NCI-H2196 (cell line): ENCODE data around the gene ALOX12.

Experiments used
- DNase-seq: peaks from one replicate; lab custom pipeline; 2025; ENCODE audit not compliant: unreplicated experiment; lab: John Stamatoyannopoulos, UW

The ALOX12 gene

DNA sequence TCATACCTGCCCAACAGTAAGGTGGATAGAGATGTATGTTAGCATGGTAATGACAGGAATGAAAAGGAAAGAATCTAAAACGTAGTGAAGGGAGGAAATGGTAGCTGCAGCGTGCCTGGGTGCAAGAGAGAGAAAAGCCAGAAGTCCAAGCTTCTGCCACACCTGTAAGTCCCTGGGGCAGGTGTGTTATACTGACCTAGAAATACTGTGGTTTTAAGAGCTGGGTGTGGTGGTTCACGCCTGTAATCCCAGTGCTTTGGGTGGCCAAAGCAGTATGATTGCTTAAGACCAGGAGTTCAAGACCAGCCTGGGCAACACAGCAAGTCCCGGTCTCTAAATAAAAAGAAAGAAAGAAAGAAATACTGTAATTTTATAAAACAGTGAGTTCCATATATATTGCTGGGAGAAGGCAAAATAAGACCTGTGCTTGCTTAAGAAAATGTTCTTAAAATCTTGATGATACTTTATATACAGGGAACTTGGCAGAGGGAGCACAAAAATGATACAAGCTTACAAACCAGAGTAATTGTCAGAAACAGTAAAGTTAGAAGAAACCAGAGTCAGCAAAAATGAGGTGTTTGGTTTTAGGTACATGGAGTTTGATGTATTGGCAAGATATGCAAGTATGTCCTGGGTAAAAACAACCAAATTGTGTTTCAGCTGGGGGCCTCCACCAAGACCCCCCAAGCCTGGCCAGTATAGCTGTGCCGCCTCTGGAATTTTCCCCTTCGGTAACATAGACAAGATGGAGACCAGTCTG is 6.6 kb downstream of the ALOX12 start:
- DNase-seq: no peak

DNA sequence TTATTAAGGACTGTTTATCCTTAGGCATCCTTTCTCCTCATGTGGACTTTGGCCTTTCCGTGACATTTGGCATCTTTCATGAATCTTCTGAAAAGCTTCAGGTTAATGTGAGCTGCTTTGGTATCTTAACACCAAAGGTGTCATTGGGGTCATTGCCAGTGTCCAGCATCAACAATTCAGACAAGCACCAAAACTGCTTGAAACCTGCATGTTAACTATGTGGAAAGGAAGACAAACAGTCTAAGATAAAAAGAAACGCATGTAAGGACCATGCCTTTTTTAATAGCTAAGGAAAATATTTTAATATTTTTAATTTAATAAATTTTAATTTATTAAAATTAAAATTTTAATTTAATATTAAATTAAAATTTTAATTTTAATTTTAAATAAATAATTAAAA is 7.9 kb downstream of the ALOX12 start:
- DNase-seq: no peak

DNA sequence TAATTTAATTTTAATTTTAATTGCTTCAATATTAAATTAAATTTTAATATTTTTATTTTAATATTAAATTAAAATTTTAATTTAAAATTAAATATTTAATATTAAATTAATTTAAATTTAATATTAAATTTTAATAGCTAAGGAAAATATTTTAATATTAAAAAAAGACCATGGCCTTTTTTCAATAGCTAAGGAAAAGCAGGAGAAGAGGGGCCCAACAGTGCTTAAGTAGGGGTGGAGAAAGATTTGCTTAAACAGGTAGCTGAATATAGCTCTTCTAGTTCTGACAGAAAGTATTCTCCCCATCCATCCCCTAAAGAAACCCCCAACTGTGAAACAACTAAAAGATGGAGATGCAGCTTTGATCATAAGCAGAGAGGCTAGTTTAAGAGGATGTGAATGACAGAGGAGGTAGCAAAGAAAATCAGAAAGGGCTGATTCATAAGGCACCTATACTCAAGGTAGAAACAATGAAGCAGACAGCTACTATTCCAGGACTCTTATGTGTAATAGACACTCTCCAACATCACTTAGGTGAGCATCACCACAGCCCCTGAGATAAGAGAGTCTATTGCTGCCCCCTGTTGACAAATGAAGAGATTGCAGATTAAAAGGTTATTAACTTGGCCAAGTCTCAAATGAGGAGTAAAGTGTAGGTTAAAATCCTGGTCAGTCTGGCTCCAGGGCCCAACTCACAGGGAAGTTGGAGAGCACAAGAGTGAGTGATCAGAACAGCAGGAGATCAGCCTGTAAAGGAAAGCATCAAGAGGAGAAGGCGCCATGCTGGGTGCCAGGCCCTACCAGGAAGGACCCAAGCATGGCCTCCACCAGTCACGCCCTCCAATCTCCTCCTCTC is 8.8 kb downstream of the ALOX12 start:
- DNase-seq: peak; percentile 54

- no peak for DNase-seq
Observed at GRCh38 chr17:7005716-7006115, 9.9 kb downstream of the ALOX12 start.

DNA sequence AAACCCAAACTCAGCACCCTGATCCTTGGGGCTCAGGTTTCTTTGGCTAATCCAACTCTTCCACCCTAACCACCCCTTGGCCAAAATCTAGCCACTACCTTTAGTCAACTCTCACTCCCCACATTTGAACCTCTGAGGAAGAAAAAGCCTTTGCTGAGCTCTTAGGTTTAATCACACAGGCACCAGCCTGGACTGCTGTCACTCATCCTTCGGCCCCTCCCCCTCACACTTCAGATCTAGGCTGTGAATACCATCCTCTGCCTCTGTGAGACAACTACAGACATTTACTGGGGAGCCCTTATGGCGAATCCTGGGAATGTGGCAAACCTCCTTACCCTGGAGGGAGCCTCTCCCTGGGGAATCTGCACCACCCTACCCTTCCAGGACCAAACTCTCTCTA is 11.3 kb downstream of the ALOX12 start:
- no peak for DNase-seq

- DNase-seq: no peak
Observed at GRCh38 chr17:7010523-7010922, 14.7 kb downstream of the ALOX12 start.

DNA sequence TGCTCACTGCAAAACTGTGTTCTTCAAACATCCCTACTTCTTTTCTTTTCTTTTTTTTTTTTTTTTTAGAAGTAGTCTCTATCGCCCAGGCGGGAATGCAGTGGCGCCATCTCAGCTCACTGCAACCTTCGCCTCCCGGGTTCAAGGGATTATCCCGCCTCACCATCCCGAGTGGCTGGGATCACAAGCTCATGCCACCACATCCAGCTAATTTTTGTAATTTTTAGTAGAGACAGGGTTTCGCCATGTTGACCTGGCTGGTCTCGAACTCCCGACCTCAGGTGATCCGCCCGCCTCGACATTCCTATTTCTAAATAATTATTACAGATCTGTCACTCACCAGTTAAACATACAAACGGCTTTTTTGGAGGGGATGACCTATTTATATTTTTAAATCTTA is 15.6 kb downstream of the ALOX12 start:
- no peak for DNase-seq

- no peak for DNase-seq
Observed at GRCh38 chr17:7011942-7012254, 16.0 kb downstream of the ALOX12 start.

DNA sequence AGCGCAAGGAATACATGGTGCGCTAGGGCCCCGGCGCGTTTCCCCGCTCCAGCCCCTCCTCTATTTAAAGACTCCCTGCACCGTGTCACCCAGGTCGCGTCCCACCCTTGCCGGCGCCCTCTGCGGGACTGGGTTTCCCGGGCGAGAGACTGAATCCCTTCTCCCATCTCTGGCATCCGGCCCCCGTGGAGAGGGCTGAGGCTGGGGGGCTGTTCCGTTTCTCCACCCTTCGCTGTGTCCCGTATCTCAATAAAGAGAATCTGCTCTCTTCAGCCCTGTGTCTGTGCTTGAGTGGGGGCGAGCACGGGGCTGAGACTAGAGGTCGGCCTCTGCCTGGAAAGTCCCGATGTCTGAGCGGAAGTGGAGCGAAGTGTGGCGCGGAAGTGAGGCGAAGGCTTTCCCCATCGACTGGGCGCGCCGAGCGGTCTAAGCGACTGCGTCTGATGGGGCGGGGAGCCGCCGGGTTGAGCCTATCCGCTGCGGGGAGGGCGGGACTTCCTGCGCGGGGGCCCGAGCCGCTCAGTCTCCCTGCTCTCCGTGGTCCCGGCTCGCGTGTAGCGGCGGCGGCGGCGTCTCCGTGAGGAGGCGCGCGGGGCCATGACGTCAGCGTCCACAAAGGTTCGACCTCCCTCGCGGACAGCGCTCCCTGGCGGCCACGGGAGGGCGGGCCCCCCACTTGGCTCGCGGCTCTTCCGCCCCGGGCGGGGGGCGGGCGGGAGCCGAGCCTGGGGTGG is 18.6 kb downstream of the ALOX12 start:
- peak; percentile 86 for DNase-seq

DNA sequence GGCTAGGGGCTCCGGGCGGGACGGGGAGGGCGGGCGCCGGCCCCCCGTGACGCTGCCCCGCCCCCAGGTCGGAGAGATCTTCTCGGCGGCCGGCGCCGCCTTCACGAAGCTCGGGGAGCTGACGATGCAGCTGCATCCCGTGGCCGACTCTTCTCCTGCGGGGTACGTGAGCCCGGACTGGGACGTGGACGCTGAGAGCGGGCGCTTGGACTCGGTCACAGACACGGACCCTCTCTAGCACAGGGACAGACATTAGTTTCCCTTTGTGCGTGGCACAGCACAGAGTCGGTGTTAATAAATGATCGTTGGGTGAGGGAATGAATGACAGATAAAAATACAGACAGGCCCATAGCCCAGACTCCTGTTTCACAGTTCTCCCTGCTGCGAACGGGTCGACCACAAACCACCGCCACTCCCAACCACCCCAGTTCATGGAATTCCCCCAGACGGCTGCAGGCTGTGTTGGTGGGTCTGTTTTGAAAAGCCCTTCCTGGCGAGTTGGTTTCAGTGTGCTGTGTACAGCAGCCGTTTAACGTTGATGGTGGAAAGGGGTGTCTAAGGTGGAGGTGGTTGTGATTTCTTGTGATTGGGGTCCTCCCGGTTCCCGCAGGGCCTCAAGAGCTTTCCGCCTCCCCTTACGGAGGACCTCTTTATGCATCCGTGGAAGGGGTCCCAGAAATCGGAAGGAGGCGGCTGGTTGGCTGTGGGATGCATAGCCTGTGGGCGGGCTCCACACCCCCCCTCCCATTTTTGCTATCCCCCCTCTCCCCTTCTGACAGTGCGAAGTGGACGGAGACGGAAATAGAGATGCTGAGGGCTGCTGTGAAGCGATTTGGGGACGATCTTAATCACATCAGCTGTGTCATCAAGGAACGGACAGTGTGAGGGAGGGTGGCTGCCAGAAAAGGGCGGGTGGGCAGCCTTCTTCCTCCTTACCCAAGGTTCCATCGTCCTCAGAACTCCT is 19.4 kb downstream of the ALOX12 start:
- DNase-seq: no peak

DNA sequence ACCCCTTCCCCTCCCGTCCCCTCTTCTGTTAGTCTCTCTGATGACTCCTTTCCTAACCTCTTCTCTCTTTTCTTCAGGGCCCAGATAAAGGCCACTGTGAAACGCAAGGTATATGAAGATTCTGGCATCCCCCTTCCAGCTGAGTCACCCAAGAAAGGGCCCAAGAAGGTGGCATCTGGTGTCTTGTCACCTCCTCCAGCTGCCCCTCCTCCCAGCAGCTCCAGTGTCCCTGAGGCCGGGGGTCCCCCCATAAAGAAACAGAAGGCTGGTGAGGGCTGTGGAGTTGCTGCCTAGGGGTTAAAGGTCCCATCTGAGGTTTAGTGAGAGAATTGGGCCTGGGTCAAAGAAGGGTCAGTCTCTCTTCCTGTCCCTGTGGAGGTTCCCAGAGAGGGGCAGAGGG is 20.6 kb downstream of the ALOX12 start:
- DNase-seq: no peak

DNA sequence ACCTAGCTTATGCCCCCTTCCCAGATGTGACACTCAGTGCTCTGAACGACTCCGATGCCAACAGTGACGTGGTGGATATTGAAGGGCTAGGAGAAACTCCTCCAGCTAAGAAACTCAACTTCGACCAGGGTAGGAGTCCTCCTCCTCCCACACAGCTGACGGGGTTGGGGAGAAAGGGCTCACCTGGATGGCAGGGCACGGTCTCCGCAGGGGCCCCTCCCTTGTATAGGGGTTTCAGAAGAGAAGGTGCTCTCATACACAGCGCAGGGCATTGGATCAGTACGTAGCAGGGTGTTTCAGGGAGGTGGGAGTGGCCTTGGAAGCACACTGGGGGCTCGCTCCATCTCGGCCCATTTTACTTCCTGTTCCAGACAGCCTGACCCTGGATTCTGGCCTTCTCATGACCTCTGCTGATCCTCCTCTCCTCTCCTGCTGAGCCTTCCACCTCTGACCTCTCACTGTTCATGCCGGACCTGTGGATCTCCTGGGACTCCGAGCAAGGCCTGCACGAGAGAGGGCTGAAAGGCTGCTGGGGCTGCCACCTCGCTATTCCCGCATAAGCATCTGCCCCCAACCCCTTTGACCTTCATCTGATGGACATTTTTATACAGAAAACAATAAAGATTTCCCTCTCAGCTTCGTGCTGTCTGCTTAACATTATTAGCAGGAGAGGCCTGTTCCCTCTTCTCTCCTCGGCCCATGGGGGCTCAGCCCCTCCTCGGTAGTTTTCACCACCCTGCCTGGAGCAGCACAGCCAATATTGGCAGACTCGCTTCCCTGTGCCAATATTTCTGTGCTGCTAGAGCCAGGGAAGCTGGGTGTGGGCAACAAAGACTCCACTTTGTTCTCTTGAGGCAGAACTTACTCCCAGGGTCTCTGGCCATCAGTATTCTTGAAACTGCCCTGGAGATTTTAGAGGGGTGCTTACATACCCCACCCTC is 21.3 kb downstream of the ALOX12 start:
- DNase-seq: no peak

GRCh38 chr17:7017827-7018200 is 22.0 kb downstream of the ALOX12 start:
- no peak for DNase-seq

DNA sequence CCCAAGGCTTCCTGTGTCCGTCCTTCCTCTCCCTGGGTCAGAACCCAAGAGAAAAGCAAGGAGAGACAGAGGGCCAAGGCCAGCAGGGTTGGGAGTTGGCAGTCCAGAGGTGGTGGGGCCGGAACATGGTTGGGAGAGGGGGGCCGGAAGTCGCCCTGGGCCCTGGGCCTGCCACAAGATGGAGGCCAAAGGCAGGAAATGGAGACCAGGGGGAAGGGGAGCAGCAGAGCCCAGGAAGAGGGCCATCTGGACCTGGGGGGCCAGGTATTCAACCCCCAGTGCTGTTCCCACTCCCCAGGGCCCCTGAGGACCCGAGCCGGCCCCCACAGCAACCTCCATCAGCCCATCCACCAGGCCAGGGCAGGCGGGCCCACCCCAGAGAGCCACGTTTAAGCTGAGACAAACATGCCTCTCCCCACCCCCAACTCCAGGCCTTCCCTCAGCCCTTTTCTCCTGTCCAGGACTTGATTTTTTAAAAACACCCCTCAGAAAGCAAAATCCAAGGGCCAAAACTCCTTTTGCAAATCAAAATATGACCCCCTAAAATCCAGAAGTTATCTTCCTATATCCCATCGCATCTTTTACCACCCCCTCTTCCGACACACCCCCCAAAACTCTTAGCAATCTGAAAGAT is 22.6 kb downstream of the ALOX12 start:
- peak; percentile 36 for DNase-seq

- DNase-seq: no peak
Observed at GRCh38 chr17:7019367-7019766, 23.5 kb downstream of the ALOX12 start.

DNA sequence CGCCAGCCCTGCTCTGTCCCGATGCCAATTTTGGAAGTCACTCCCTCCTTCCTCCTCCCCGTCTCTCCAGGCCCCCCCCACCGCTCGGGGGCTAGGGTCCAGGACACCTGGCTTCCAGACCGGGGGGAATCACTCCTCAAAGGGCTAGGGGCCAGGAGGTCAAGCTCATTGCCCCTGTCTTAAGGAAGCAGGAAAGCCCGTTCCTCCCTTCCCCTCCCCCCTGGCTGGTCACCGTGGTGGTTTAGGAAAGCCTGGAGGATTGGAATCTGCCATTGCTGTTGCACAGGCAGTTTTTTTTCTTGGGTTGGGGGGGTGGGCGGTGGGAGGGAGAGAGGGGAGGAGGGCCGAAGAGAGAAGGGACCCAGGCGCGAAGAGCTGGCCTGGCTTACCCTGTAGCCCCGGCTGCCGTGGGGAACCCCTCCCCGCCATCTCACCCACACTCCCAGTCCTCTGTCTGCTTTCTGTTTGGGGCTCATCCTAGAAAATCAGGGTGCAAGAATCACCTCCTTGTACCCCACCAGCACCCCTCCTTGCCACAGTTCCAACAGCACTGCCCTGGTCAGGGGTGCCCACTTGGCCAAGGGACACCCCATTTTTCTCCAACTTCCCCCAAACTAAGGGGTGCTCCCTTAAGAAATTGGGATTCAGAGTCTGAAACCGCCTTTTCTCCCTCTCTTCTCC is 24.1 kb downstream of the ALOX12 start:
- DNase-seq: peak; percentile 47

- no peak for DNase-seq
Observed at GRCh38 chr17:7020894-7021664, 25.2 kb downstream of the ALOX12 start.
